K562 (cell line): ENCODE measurements around the gene RPL35. TPM values are rescaled to one million over a fixed set of nuclear protein-coding genes. Genes with fewer than 3 reads are reported as not detected.

Experiments used
- ASH1L ChIP-seq: fragments of 450-650 bp; IDR thresholded peaks from 2 replicates; pipeline ENCODE4 v1.6.1; 2018; ENCODE audit warnings: borderline replicate concordance, mild to moderate bottlenecking, low read depth; ENCODE audit not compliant: partially characterized antibody
- EHMT2 ChIP-seq: fragments of 450-650 bp; IDR thresholded peaks from 2 replicates; pipeline ENCODE4 v1.6.1; 2018; ENCODE audit warnings: antibody characterized with exemption
- ETV5 ChIP-seq: sonication (generic); formaldehyde crosslinking; IDR thresholded peaks from 2 replicates; pipeline ENCODE4 v1.4.0; 2020; ENCODE audit warnings: low read depth, mild to moderate bottlenecking, missing genetic modification reagents
- HSF4 ChIP-seq: fragments of 250-450 bp; sonication (Bioruptor Pico); IDR thresholded peaks from 2 replicates; pipeline ENCODE4 v2.1.2; 2022; ENCODE audit warnings: mild to moderate bottlenecking, moderate library complexity, borderline replicate concordance
- KLF1 ChIP-seq: fragments of 450-650 bp; IDR thresholded peaks from 2 replicates; pipeline ENCODE4 v1.6.1; 2016; ENCODE audit warnings: missing genetic modification characterization, missing compliant biosample characterization
- RB1 ChIP-seq: fragments of 450-650 bp; IDR thresholded peaks from 2 replicates; pipeline ENCODE4 v1.6.1; 2017; ENCODE audit warnings: low read depth, mild to moderate bottlenecking
- RBM25 ChIP-seq: fragments of 200-400 bp; formaldehyde crosslinking; IDR thresholded peaks from 2 replicates; pipeline ENCODE4 v1.6.1; 2018; ENCODE audit warnings: low read length, low read depth, moderate library complexity; ENCODE audit not compliant: severe bottlenecking
- RNF2 ChIP-seq: sonication (generic); IDR thresholded peaks from 2 replicates; pipeline ENCODE4 v1.6.1; 2016
- SRSF7 ChIP-seq: fragments of 200-400 bp; formaldehyde crosslinking; optimal IDR thresholded peaks from 2 replicates; pipeline ENCODE3; 2017; ENCODE audit warnings: mild to moderate bottlenecking, low read depth, low read length
- TAF9B ChIP-seq: fragments of 450-650 bp; IDR thresholded peaks from 2 replicates; pipeline ENCODE4 v1.6.1; 2018; ENCODE audit warnings: mild to moderate bottlenecking; ENCODE audit not compliant: partially characterized antibody
- TBP ChIP-seq: optimal IDR thresholded peaks from 2 replicates; pipeline ENCODE3; 2011; ENCODE audit warnings: low read depth, low read length, improper control_type of control experiment
- TEAD1 ChIP-seq, 2 experiments: fragments of 450-650 bp in 1 of 2; sonication (generic) in 1 of 2; formaldehyde crosslinking; IDR thresholded peaks; 2 replicates each; pipeline versions ENCODE4 v1.4.0 to v1.8.0; 2020 to 2022; ENCODE audit warnings: mild to moderate bottlenecking in 2 of 2, missing genetic modification reagents in 1 of 2
- TEAD4 ChIP-seq, 2 experiments: sonication (generic) in 1 of 2; formaldehyde crosslinking in 1 of 2; IDR thresholded peaks; 2 replicates each; pipeline versions ENCODE4 v1.6.1 to v1.8.0; 2012 to 2022; ENCODE audit warnings: borderline replicate concordance in 1 of 2, inconsistent platforms in 1 of 2, low read length in 1 of 2, mild to moderate bottlenecking in 1 of 2, missing genetic modification reagents in 1 of 2
- TOE1 ChIP-seq, 2 experiments: fragments of 450-650 bp in 1 of 2; sonication (generic) in 1 of 2; formaldehyde crosslinking in 1 of 2; IDR thresholded peaks; 2 replicates each; pipeline versions ENCODE4 v1.7.1 to v1.8.0; 2016 to 2022; ENCODE audit warnings: borderline replicate concordance in 2 of 2, mild to moderate bottlenecking in 2 of 2, antibody characterized with exemption in 1 of 2, inconsistent platforms in 1 of 2, low read depth in 1 of 2, missing genetic modification reagents in 1 of 2, moderate library complexity in 1 of 2
- ZBTB7A ChIP-seq: IDR thresholded peaks from 2 replicates; pipeline ENCODE4 v1.6.1; 2011; ENCODE audit warnings: low read depth, mild to moderate bottlenecking, low read length, moderate library complexity, borderline replicate concordance; ENCODE audit not compliant: control insufficient read depth
- ZNF143 ChIP-seq: sonication (generic); formaldehyde crosslinking; IDR thresholded peaks from 2 replicates; pipeline ENCODE4 v1.9.0; 2022; ENCODE audit warnings: mild to moderate bottlenecking, missing genetic modification reagents
- ZNF384 ChIP-seq: IDR thresholded peaks from 2 replicates; pipeline ENCODE4 v1.6.1; 2012; ENCODE audit warnings: low read depth, low read length, improper control_type of control experiment
- polyA plus RNA-seq, 8 experiments: library from polyadenylated mRNA; depleted of rRNA in 4 of 8; stranded (reverse) in 5 of 8; unstranded in 3 of 8; fragments of >200 nt; fragmentation: Nextera tagmentation in 2 of 8; fragmentation: Illumina TruSeq in 1 of 8; extraction: Ambion mirVana in 2 of 8; extraction: Trizol in 1 of 8; gene quantifications; 2 replicates each; pipeline versions ENCODE4 v1.2.1 to v1.2.3, GENCODE V29; 2011 to 2014; ENCODE audit warnings: inconsistent platforms in 1 of 8, missing spikeins in 1 of 8
- total RNA-seq, 7 experiments: library from RNA; depleted of rRNA in 6 of 7; stranded (reverse); fragments of >200 nt in 6 of 7; fragmentation: Illumina TruSeq in 2 of 7; extraction: Trizol in 2 of 7; gene quantifications; 2 replicates each; pipeline versions ENCODE4 v1.2.1 to v1.2.3, GENCODE V29; 2011 to 2021; ENCODE audit warnings: low replicate concordance in 1 of 7
- TF ChIP-seq, protein P1 (sequence below): fragments of 450-650 bp; formaldehyde crosslinking; IDR thresholded peaks from 2 replicates; pipeline ENCODE4 v1.4.0; 2022; ENCODE audit warnings: mild to moderate bottlenecking, moderate library complexity
- TF ChIP-seq, protein P2 (sequence below): sonication (generic); formaldehyde crosslinking; IDR thresholded peaks from 2 replicates; pipeline ENCODE4 v1.8.1; 2022; ENCODE audit warnings: missing genetic modification reagents
- TF ChIP-seq, protein P3 (sequence below): fragments of 450-650 bp; formaldehyde crosslinking; IDR thresholded peaks from 2 replicates; pipeline ENCODE4 v1.4.0; 2022; ENCODE audit warnings: missing genetic modification characterization
- TF ChIP-seq, protein P4 (sequence below), 2 experiments: IDR thresholded peaks; 2 replicates each; pipeline ENCODE4 v1.6.1; 2011; ENCODE audit warnings: borderline replicate concordance in 1 of 2, control low read depth in 1 of 2, low read depth in 1 of 2, low read length in 1 of 2, mild to moderate bottlenecking in 1 of 2, mixed read lengths in 1 of 2, moderate library complexity in 1 of 2; ENCODE audit not compliant: insufficient read depth in 1 of 2, insufficient read length in 1 of 2, poor library complexity in 1 of 2, severe bottlenecking in 1 of 2; ENCODE audit errors: extremely low read depth in 1 of 2

The RPL35 gene
- total and polyA plus RNA-seq, 9 of the 15 experiments (the other 6 are each of a cell fraction or from before 2014, with no cell fraction given) = 1,755 to 5,101 (median 3,405) TPM

DNA sequence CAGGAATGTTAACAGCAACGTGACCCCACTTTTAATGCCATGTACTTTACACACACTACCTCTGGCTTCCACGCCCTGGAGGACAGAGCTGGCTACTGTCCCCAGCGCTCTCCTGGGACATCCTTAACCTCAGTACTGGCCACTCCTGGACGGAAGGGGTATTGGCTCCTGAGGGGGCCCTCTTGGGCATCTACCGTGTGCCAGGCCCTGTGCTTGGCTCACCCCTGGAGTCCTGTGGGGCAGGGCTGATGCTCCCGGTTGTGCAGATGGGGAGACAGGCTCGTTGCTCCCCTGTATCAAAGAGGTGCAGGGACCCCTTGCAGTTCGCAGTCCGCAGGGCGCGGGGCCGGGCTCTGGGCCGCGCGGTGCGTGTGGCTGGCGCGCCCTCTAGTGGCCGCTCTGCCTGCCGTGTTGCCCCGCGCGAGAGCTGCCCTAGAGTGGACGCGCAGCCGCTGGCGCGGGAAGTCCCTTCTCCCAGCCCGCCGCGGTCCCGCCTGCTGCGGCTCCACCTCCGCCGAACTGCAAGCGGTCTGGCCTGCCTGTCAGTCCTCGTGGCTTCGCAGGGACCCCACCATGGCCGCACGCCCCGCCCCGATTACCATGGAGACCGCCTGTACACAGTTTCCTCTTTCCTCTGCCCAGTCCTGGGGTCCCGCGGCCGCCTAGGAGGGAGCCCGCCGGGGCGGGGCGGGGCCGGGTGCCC, 8.8 kb downstream of the RPL35 start, which contains the start of gene WDR38 (continued):
- TF ChIP-seq TEAD4 (IDR thresholded peaks at IDR 0.05; ENCODE audit: low read length) (peak; percentile 10; the same call in 1 of the 2 replicates), TEAD4 (CRISPR knock-in tag; IDR thresholded peaks at IDR 0.05; ENCODE audit: borderline replicate concordance) (no peak), RB1 (peak; percentile 93), TOE1 (IDR thresholded peaks at IDR 0.05; ENCODE audit: borderline replicate concordance) (no peak; the same call in 1 of the 2 replicates), TOE1 (CRISPR knock-in tag; IDR thresholded peaks at IDR 0.05; ENCODE audit: borderline replicate concordance, low read depth) (peak; percentile 79; the same call in 1 of the 2 replicates), TAF9B (no peak), ZBTB7A (peak; percentile 55; the same call in 1 of the 2 replicates), TEAD1 (CRISPR knock-in tag; IDR thresholded peaks at IDR 0.05) (peak in 1 of 2 experiments; percentile 73; a peak in 2 of 4 replicates), TBP (no peak), ETV5 (CRISPR knock-in tag) (peak; percentile 21; the same call in 1 of the 2 replicates), EHMT2 (no peak), HSF4 (0 out of 2 replicates have a peak, but pooled peaks have one; percentile 29), RNF2 (no peak), KLF1 (tag) (0 out of 2 replicates have a peak, but pooled peaks have one; percentile 25), ASH1L (no peak), SRSF7 (peak; percentile 50), ZNF384 (peak; percentile 38; the same call in 1 of the 2 replicates), RBM25 (peak; percentile 99), ZNF143 (0 out of 2 replicates have a peak, but pooled peaks have one; percentile 49)
- TF ChIP-seq, protein P1, sequence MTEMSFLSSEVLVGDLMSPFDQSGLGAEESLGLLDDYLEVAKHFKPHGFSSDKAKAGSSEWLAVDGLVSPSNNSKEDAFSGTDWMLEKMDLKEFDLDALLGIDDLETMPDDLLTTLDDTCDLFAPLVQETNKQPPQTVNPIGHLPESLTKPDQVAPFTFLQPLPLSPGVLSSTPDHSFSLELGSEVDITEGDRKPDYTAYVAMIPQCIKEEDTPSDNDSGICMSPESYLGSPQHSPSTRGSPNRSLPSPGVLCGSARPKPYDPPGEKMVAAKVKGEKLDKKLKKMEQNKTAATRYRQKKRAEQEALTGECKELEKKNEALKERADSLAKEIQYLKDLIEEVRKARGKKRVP (CRISPR knock-in tag) = 0 out of 2 replicates have a peak, but pooled peaks have one; percentile 3
- TF ChIP-seq, protein P2, sequence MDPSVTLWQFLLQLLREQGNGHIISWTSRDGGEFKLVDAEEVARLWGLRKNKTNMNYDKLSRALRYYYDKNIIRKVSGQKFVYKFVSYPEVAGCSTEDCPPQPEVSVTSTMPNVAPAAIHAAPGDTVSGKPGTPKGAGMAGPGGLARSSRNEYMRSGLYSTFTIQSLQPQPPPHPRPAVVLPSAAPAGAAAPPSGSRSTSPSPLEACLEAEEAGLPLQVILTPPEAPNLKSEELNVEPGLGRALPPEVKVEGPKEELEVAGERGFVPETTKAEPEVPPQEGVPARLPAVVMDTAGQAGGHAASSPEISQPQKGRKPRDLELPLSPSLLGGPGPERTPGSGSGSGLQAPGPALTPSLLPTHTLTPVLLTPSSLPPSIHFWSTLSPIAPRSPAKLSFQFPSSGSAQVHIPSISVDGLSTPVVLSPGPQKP (CRISPR knock-in tag) = no peak
- TF ChIP-seq, protein P3, sequence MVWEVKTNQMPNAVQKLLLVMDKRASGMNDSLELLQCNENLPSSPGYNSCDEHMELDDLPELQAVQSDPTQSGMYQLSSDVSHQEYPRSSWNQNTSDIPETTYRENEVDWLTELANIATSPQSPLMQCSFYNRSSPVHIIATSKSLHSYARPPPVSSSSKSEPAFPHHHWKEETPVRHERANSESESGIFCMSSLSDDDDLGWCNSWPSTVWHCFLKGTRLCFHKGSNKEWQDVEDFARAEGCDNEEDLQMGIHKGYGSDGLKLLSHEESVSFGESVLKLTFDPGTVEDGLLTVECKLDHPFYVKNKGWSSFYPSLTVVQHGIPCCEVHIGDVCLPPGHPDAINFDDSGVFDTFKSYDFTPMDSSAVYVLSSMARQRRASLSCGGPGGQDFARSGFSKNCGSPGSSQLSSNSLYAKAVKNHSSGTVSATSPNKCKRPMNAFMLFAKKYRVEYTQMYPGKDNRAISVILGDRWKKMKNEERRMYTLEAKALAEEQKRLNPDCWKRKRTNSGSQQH (CRISPR knock-in tag) = 0 out of 2 replicates have a peak, but pooled peaks have one; percentile 7
- TF ChIP-seq, protein P4, sequence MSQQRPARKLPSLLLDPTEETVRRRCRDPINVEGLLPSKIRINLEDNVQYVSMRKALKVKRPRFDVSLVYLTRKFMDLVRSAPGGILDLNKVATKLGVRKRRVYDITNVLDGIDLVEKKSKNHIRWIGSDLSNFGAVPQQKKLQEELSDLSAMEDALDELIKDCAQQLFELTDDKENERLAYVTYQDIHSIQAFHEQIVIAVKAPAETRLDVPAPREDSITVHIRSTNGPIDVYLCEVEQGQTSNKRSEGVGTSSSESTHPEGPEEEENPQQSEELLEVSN (IDR thresholded peaks at IDR 0.05; ENCODE audit: borderline replicate concordance in 1 of 2, extremely low read depth in 1 of 2, insufficient read depth in 1 of 2, insufficient read length in 1 of 2, low read depth in 1 of 2, low read length in 1 of 2, poor library complexity in 1 of 2, severe bottlenecking in 1 of 2) = peak in 1 of 2 experiments; percentile 55
